A673 (cell line): ENCODE results near the gene EFR3B. TPM values are rescaled to one million over a fixed set of nuclear protein-coding genes. Genes with fewer than 3 reads are reported as not detected.
"Not testable (repeated sequence)": the region's sequence is repeated elsewhere in the genome, so short reads cannot be mapped to it uniquely, and the experiment has no call there.

ENCODE experiments used
- BruUV-seq: library from RNA; stranded (reverse); fragments of 400-500 nt; replicated peaks from 2 replicates; lab custom pipeline; 2021; lab: Mats Ljungman, UMichigan
- CTCF ChIA-PET: fragments of 300-600 bp; sonication (Branson Sonifier 250); formaldehyde crosslinking; loops from one replicate; lab custom pipeline; 2022; ENCODE audit warnings: antibody characterized with exemption; lab: Charles Lee
- POLR2A ChIA-PET: fragments of 300-600 bp; sonication (Branson Sonifier 250); formaldehyde crosslinking; loops from one replicate; lab custom pipeline; 2022; ENCODE audit warnings: antibody characterized with exemption; ENCODE audit not compliant: low non-redundant PET; lab: Charles Lee
- DNase-seq: peaks from one replicate; pipeline ENCODE4 v3.0.0-alpha.2; 2015; ENCODE audit warnings: low spot score
- H3K27ac ChIP-seq: fragments of 200-600 bp; sonication (generic); 2 replicates; pipeline ENCODE4 v1.5.1; 2016; ENCODE audit warnings: mixed run types, low read depth, mild to moderate bottlenecking, mixed read lengths, antibody characterized with exemption, low read length; ENCODE audit not compliant: poor library complexity, severe bottlenecking
- H3K27me3 ChIP-seq: fragments of 200-600 bp; sonication (generic); replicated peaks from 2 replicates; pipeline ENCODE4 v1.6.1; 2017; ENCODE audit warnings: mixed run types, low read depth, mild to moderate bottlenecking, mixed read lengths, antibody characterized with exemption, low read length; ENCODE audit not compliant: insufficient read depth, poor library complexity
- H3K36me3 ChIP-seq: fragments of 200-600 bp; sonication (generic); 2 replicates; pipeline ENCODE4 v1.6.1; 2016; ENCODE audit warnings: mixed run types, mild to moderate bottlenecking, mixed read lengths, antibody characterized with exemption, low read length; ENCODE audit not compliant: insufficient read depth, poor library complexity, severe bottlenecking
- H3K4me1 ChIP-seq: fragments of 200-600 bp; sonication (generic); 2 replicates; pipeline ENCODE4 v1.6.1; 2017; ENCODE audit warnings: mixed run types, mild to moderate bottlenecking, mixed read lengths, antibody characterized with exemption, low read length; ENCODE audit not compliant: insufficient read depth, poor library complexity, severe bottlenecking
- H3K4me3 ChIP-seq: fragments of 200-600 bp; sonication (generic); 2 replicates; pipeline ENCODE4 v1.5.1; 2016; ENCODE audit warnings: low read depth, mixed run types, mild to moderate bottlenecking, mixed read lengths, low read length; ENCODE audit not compliant: poor library complexity, severe bottlenecking
- H3K9me3 ChIP-seq: fragments of 200-600 bp; sonication (generic); 2 replicates; pipeline ENCODE4 v1.6.1; 2016; ENCODE audit warnings: mixed run types, low read depth, mild to moderate bottlenecking, mixed read lengths, antibody characterized with exemption, low read length; ENCODE audit not compliant: poor library complexity, severe bottlenecking
- CTCF ChIP-seq: fragments of 300-800, 200-600 bp; sonication (generic); conservative IDR thresholded peaks from 2 replicates; pipeline ENCODE4 v1.5.1; 2017; ENCODE audit warnings: low read depth, mild to moderate bottlenecking, antibody characterized with exemption, low read length, moderate library complexity, mixed read lengths
- EZH2 ChIP-seq: fragments of 200-600 bp; sonication (generic); IDR thresholded peaks from 2 replicates; pipeline ENCODE4 v1.6.1; 2017; ENCODE audit warnings: borderline replicate concordance, low read depth, mild to moderate bottlenecking, mixed read lengths, antibody characterized with exemption, low read length; ENCODE audit not compliant: poor library complexity, severe bottlenecking
- intact Hi-C: fragments of 100-400 bp; cut with micrococcal nuclease; formaldehyde crosslinking; loops from one replicate; pipeline ENCODE4 v1.10.0; 2022; ENCODE audit not compliant: unreplicated experiment
- total RNA-seq: library from RNA; stranded (reverse); gene quantifications from 2 replicates; pipeline ENCODE4 v1.2.3, GENCODE V29; 2021

Gene EFR3B
- total RNA-seq, 1 experiment from 2014 or later: 1.0 TPM

DNA sequence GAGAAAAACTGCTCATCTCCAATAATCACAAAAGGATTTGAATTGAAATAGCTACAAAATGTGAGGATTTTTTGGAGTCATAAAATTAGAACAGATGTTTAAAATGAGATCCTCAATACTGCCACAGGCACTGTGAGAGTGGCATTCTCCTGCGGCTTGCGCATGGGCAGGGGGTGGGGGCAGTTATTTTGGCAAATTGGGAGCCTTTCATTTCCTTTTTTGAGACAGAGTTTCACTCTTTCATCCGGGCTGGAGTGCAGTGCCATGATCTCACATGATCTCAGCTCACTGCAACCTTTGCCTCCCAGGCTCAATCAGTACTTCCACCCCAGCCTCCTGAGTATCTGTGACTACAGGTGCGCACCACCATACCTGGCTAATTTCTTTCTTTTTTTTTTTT, 84.1 kb downstream of the EFR3B start:
- Histone ChIP-seq H3K36me3 (no peaks in the 10 kb centered on the region), H3K27ac (no peak overlapping the region), H3K9me3 (no peaks in the 10 kb centered on the region), H3K27me3 (no peaks in the 10 kb centered on the region), H3K4me1 (no peaks in the 10 kb centered on the region), H3K4me3 (no peak overlapping the region)
- TF ChIP-seq EZH2: no peak
- no peak for TF ChIP-seq CTCF
- ChIA-PET CTCF (no interaction called here), POLR2A (interaction anchor here (0.7 kb wide), 1 partner anchor 19 kb away, joined by 3 read pairs; no protein-coding TSS in a partner anchor)
- DNase-seq: no peak
- intact Hi-C loops: no loop called here
- BruUV-seq: no TSS peak

GRCh38 chr2:25127071-25127470, 85.2 kb downstream of the EFR3B start:
- H3K27ac ChIP-seq, H3K4me1 ChIP-seq, H3K9me3 ChIP-seq, BruUV-seq, H3K27me3 ChIP-seq, H3K36me3 ChIP-seq, intact Hi-C loops, POLR2A ChIA-PET, DNase-seq, H3K4me3 ChIP-seq: not testable (repeated sequence)
- CTCF ChIA-PET: interaction anchor here (3.9 kb wide), 1 partner anchor 151 kb away, joined by 65 read pairs; no protein-coding TSS in a partner anchor

DNA sequence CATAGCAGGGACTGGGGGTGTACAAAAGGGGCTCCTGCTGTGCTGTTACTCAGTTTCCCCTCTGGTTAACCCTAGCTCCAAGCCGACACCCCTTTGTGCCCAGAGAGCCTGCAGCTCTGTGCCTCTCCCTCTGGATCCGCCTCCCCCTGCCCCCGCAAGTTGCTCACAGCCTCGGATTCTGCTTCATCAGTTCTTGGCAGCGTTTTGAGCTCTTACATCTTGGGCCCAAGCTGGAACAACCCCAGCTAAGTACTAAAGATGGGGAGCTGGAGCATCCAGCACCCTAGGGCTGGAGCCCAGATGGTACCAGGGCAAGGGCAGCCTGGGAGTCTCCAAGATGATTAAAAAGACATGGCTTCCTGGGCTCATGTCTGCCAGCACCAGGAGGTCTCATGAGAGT, 85.8 kb downstream of the EFR3B start:
- Histone ChIP-seq H3K9me3 (no peaks in the 10 kb centered on the region), H3K4me1 (no peaks in the 10 kb centered on the region), H3K27ac (no peak overlapping the region), H3K36me3 (no peaks in the 10 kb centered on the region), H3K27me3 (peaks cover 7% of the 10 kb centered on the region), H3K4me3 (no peak overlapping the region)
- CTCF ChIA-PET: interaction anchor here (3.9 kb wide), 1 partner anchor 152 kb away, joined by 65 read pairs; no protein-coding TSS in a partner anchor
- no peak for TF ChIP-seq CTCF
- no peak for TF ChIP-seq EZH2
- intact Hi-C loops: loop anchor here (2.0 kb wide), 1 partner anchor 717 kb away; no protein-coding TSS in a partner anchor
- no TSS peak for BruUV-seq
- no peak for DNase-seq
- POLR2A ChIA-PET: no interaction called here
